DND-41 (cell line): ENCODE data around the gene MAST4.

Experiments used
- ATAC-seq: fragments of 200-7000 bp; cut with Tn5 transposase; 3 replicates; pipeline ENCODE4 v1.9.1; 2021; ENCODE audit warnings: low read depth; ENCODE audit not compliant: insufficient read depth
- DNase-seq: peaks from one replicate; pipeline ENCODE4 v3.0.0-alpha.2; 2020
- H2AFZ ChIP-seq: 2 replicates; pipeline ENCODE4 v1.6.0; 2012; ENCODE audit warnings: low read depth, low read length
- H3K27ac ChIP-seq: 2 replicates; pipeline ENCODE4 v1.5.1; 2012; ENCODE audit warnings: low read length, inconsistent platforms
- H3K27me3 ChIP-seq: fragments of 200-600 bp; sonication (generic); 2 replicates; pipeline ENCODE4 v1.6.0; 2012; ENCODE audit warnings: low read length, mild to moderate bottlenecking, inconsistent platforms; ENCODE audit not compliant: insufficient read depth, poor library complexity
- H3K36me3 ChIP-seq: 2 replicates; pipeline ENCODE4 v1.5.1; 2012; ENCODE audit warnings: low read length, inconsistent platforms; ENCODE audit not compliant: insufficient read depth
- H3K4me1 ChIP-seq: 2 replicates; pipeline ENCODE4 v1.5.1; 2012; ENCODE audit warnings: mild to moderate bottlenecking, low read length; ENCODE audit not compliant: insufficient read depth
- H3K4me2 ChIP-seq: 2 replicates; pipeline ENCODE4 v1.6.0; 2012; ENCODE audit warnings: mild to moderate bottlenecking, moderate library complexity, low read length, inconsistent platforms; ENCODE audit not compliant: insufficient read depth
- H3K4me3 ChIP-seq, 2 experiments: fragments of 200-600 bp in 1 of 2; shearing (Covaris generic) in 1 of 2; 2 replicates each; pipeline ENCODE4 v1.5.1; 2012 to 2016; ENCODE audit warnings: inconsistent platforms in 2 of 2, low read length in 2 of 2, mild to moderate bottlenecking in 2 of 2, low read depth in 1 of 2, moderate library complexity in 1 of 2
- H3K79me2 ChIP-seq: 2 replicates; pipeline ENCODE4 v1.6.0; 2012; ENCODE audit warnings: low read length, inconsistent platforms; ENCODE audit not compliant: insufficient read depth
- H3K9ac ChIP-seq: 2 replicates; pipeline ENCODE4 v1.6.0; 2012; ENCODE audit warnings: low read depth, mild to moderate bottlenecking, inconsistent platforms, low read length, moderate library complexity
- H3K9me3 ChIP-seq: 2 replicates; pipeline ENCODE4 v1.5.1; 2012; ENCODE audit warnings: low read length, moderate library complexity, mild to moderate bottlenecking, inconsistent platforms; ENCODE audit not compliant: insufficient read depth, severe bottlenecking
- H4K20me1 ChIP-seq: 2 replicates; pipeline ENCODE4 v1.6.0; 2012; ENCODE audit warnings: low read length; ENCODE audit not compliant: insufficient read depth
- CTCF ChIP-seq: IDR thresholded peaks from 2 replicates; pipeline ENCODE4 v1.5.1; 2012; ENCODE audit warnings: borderline replicate concordance, low read length, moderate library complexity, mild to moderate bottlenecking; ENCODE audit not compliant: poor library complexity, severe bottlenecking; ENCODE audit errors: extremely low read depth
- EZH2 ChIP-seq: IDR thresholded peaks from 3 replicates; pipeline ENCODE4 v1.6.1; 2012; ENCODE audit warnings: borderline replicate concordance, low read depth, mild to moderate bottlenecking, moderate library complexity, low read length, inconsistent platforms; ENCODE audit not compliant: severe bottlenecking

The MAST4 gene

DNA sequence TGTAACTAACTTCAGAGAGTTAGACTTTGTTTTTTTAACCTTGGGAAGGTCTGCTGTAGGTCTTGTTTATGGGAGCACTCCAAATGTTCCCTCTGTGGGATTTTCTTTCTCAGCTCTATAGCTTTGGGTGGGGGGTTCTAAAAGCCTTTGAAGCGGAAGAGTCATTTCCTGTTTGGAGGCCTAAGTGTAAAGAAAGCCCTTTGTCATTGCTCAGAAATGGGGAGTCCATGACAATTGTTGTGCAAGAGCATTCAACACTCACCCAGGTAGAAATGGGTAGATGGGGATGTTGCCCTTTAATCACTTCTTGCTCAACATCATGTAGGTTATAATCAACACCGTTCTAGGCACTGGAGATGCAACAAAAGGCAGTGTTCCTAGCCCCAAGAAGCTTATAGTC lies 30.3 kb upstream of the MAST4 start:
- DNase-seq (peak; percentile 38), ATAC-seq (peak; percentile 89)
- Histone ChIP-seq H4K20me1 (no peaks in the 10 kb centered on the region), H3K4me3 (no peak overlapping the region), H3K9ac (no peak overlapping the region), H3K9me3 (no peaks in the 10 kb centered on the region), H3K27ac (no peak overlapping the region; the same call in 1 of the 2 replicates), H3K79me2 (no peaks in the 10 kb centered on the region), H3K4me1 (peaks cover 12% of the 10 kb centered on the region), H3K27me3 (no peaks in the 10 kb centered on the region), H2AFZ (peak overlapping the region; percentile 18), H3K36me3 (no peaks in the 10 kb centered on the region), H3K4me2 (no peak overlapping the region)
- TF ChIP-seq CTCF = no peak
- no peak for TF ChIP-seq EZH2

DNA sequence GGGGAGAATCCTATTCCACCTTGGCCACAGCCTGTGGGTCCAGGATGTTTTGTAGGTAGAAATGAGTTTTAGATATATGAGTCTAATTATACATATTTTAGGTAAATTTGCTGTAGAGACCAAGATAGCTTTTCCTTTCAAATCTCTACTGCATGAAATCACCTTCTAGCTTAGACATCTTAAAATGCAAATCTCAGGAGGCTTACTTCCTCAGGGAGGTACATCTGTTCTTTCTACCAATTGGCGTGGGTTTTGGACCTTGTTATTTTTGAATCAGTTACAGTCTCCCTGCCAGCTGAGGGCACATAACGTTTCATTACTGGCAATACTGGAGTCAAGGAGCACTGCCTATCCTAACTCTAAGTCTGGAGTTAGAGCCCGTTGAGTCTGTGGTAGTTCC lies 28.7 kb upstream of the MAST4 start:
- Histone ChIP-seq H3K36me3 (no peaks in the 10 kb centered on the region), H3K27ac (no peak overlapping the region), H4K20me1 (no peaks in the 10 kb centered on the region), H2AFZ (no peak overlapping the region), H3K4me1 (peaks cover 12% of the 10 kb centered on the region), H3K79me2 (no peaks in the 10 kb centered on the region), H3K4me2 (no peak overlapping the region), H3K9ac (no peak overlapping the region), H3K27me3 (no peaks in the 10 kb centered on the region), H3K9me3 (no peaks in the 10 kb centered on the region), H3K4me3 (no peak overlapping the region)
- ATAC-seq (no peak), DNase-seq (no peak)
- TF ChIP-seq EZH2 (no peak), CTCF (no peak)

DNA sequence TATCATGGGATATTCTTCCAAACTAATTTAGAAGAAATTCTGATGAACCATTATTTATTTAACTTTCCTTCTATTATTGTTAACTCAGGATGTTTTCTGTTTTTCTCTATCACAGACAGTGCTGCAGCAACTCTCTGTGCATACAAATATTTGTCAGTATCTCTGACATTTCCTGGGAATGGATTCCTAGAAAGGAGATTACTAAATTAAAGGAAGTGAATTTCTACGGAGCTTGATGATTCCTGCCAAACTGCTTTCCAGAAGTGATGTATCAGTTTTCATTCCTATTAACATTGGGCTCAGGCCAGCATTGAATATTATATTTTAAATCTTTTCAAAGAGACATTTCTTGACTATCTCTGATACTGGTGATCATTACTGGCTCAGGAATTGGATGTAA lies 26.0 kb upstream of the MAST4 start:
- peaks cover 10% of the 10 kb centered on the region for H3K4me1 ChIP-seq
- no peak for TF ChIP-seq CTCF
- TF ChIP-seq EZH2 = no peak
- no peak overlapping the region for H3K27ac ChIP-seq
- no peak overlapping the region for H2AFZ ChIP-seq
- no peak for DNase-seq
- no peak overlapping the region for H3K4me3 ChIP-seq
- H3K4me2 ChIP-seq = no peak overlapping the region
- no peaks in the 10 kb centered on the region for H3K79me2 ChIP-seq
- no peak overlapping the region for H3K9ac ChIP-seq
- H4K20me1 ChIP-seq = no peaks in the 10 kb centered on the region
- no peaks in the 10 kb centered on the region for H3K9me3 ChIP-seq
- H3K36me3 ChIP-seq = no peaks in the 10 kb centered on the region
- no peaks in the 10 kb centered on the region for H3K27me3 ChIP-seq
- no peak for ATAC-seq

- Histone ChIP-seq H3K27ac (no peak overlapping the region), H3K4me3 (no peak overlapping the region), H3K36me3 (no peaks in the 10 kb centered on the region), H3K4me2 (no peak overlapping the region), H3K4me1 (no peaks in the 10 kb centered on the region), H2AFZ (no peak overlapping the region), H3K79me2 (no peaks in the 10 kb centered on the region), H3K9ac (no peak overlapping the region), H4K20me1 (no peaks in the 10 kb centered on the region), H3K27me3 (no peaks in the 10 kb centered on the region), H3K9me3 (no peaks in the 10 kb centered on the region)
- ATAC-seq (no peak), DNase-seq (no peak)
- TF ChIP-seq CTCF (no peak), EZH2 (no peak)
Observed at GRCh38 chr5:66573733-66574132, 22.5 kb upstream of the MAST4 start.
